Muscle of leg (tissue), 11 donors: ENCODE measurements around the gene DMRTB1. TPM values are rescaled to one million over a fixed set of nuclear protein-coding genes. Genes with fewer than 3 reads are reported as not detected.

Experiments used
- DNase-seq: peaks from one replicate; pipeline ENCODE4 v3.0.0; 2013
- H3K27ac ChIP-seq: one replicate; pipeline ENCODE4 v1.5.1; 2013; ENCODE audit warnings: mild to moderate bottlenecking, low read length, control low read depth
- H3K27me3 ChIP-seq: one replicate; pipeline ENCODE4 v1.6.1; 2013; ENCODE audit warnings: low read length; ENCODE audit not compliant: control insufficient read depth, insufficient read depth
- H3K36me3 ChIP-seq: one replicate; pipeline ENCODE4 v1.6.1; 2013; ENCODE audit warnings: low read length; ENCODE audit not compliant: control insufficient read depth, insufficient read depth
- H3K4me1 ChIP-seq: one replicate; pipeline ENCODE4 v1.6.1; 2013; ENCODE audit warnings: low read length; ENCODE audit not compliant: control insufficient read depth, insufficient read depth
- H3K4me3 ChIP-seq: one replicate; pipeline ENCODE4 v1.5.1; 2013; ENCODE audit warnings: low read length, control low read depth
- H3K9me3 ChIP-seq: replicated peaks from 2 replicates; pipeline ENCODE4 v1.6.1; 2013; ENCODE audit warnings: low read depth, low read length; ENCODE audit not compliant: control insufficient read depth
- WGBS: methylation state at CpG from one replicate; pipeline ENCODE4 v1.1.5; 2013; ENCODE audit warnings: missing lambda C conversion rate; ENCODE audit not compliant: insufficient coverage; 5-methylcytosine and 5-hydroxymethylcytosine counted together
- polyA plus RNA-seq, 8 donors: library from polyadenylated mRNA; unstranded; fragments of 120-200 nt; gene quantifications; one replicate each; pipeline versions ENCODE4 v1.2.1 to v1.2.3, GENCODE V29; 2013; ENCODE audit warnings: inconsistent platforms in 1 of 8, low replicate concordance in 1 of 8; ENCODE audit not compliant: insufficient read length in 8 of 8, insufficient read depth in 1 of 8
- total RNA-seq: library from RNA; stranded (reverse); fragments of 120-200 nt; gene quantifications from one replicate; pipeline ENCODE4 v1.2.4, GENCODE V29; 2013

Gene DMRTB1
- total and polyA plus RNA-seq, 9 donors = not detected

DNA sequence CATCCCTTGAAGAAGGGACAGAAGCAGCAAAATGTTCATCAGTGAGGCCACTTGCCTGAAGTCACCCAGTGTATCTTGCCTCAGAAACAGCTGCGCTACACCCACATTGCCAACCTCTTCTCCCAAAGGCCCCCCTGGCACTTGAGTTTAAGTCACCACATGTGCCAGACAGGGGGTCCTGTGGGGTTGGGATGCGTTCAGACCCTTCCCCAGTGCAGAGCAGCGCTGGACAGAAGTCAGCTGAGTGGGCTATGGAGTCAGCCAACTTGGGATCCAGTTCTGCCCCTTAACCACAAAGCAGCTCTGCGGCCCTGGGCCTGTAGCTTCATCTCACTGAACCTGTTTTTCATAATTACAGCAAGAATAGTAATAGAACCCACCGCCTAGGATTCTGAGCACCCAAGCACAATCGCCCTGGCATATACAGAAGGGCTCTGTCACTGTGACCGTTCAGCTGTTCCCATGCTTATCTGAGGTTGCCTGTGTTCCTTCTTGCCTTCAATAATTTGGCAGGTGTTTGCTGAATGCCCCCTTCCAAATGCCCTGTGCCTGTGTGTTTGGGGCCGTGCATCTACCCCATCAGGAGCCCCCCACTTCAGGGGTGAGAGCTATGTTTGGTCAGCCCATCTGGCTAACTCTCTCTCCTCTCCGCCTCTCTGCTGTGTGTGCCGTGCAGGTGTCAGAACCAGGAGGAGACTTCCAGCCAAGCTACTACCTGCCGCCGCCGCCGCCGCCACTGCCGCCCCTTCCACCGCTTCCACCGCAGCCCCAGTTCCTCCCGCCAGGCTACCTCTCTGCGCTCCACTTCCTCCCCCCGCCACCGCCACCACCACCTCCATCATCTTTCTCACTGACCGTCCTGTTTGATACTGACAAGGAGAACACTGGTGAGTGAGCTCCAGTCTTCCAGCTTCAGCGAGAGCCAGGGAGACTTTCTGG lies 5.0 kb downstream of the DMRTB1 start:
- H3K27me3 ChIP-seq = no peaks in the 10 kb centered on the region
- H3K27ac ChIP-seq = no peak overlapping the region
- no peaks in the 10 kb centered on the region for H3K9me3 ChIP-seq
- no peak overlapping the region for H3K4me3 ChIP-seq
- H3K36me3 ChIP-seq = no peaks in the 10 kb centered on the region
- no peaks in the 10 kb centered on the region for H3K4me1 ChIP-seq
- DNase-seq = no peak
- WGBS = 77% methylated on average over 11 of the region's 24 CpGs

DNA sequence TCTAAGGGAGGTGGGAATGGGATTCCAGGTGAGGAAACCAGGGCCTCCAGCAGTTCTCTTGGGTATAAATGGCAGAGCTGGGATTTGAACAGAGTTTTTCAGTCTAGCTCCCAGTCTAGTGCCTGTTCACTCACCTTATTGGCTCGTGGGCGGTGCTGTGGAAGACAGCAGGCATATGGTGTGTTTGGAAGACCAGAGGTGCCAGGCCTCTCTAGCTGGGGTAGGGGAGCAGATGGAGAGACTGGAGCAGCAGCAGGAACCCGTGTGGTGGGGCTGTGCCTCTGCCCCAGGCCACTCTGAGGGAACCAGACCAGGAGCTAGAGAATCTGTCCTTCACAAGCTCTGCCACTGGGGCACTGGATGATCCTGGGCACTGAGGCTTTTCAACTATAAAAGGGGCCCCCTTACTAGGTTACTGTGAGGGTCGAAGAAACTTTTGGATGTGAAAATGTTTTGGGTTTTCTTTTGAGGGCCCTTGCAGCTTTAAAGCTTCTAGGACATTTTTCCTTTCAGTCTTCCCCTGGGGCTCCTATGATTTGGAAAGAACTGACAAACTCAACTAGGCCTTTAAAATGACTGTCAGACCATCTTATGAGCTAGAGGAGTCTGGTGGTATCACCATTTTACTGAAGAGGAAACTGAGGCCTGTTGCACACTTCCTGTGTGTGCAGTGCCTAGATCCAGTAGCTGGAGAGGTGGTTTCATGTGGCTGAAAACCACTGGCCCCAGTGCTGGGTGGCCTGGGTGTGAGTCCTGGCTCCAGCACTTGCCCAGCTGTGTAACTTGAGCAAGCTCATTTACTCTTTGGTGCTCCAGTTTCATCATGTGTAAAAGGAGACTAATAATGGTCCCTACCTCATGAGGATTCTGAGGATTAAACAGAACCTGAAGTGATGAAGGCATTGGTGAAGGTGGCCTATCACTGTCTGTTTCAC lies 6.1 kb downstream of the DMRTB1 start:
- H3K27ac ChIP-seq = no peak overlapping the region
- H3K27me3 ChIP-seq = no peaks in the 10 kb centered on the region
- no CpG with 5 or more reads among the region's 4 CpGs for WGBS
- H3K4me3 ChIP-seq = no peak overlapping the region
- peak; percentile 24 for DNase-seq
- H3K9me3 ChIP-seq = no peaks in the 10 kb centered on the region
- H3K4me1 ChIP-seq = no peaks in the 10 kb centered on the region
- H3K36me3 ChIP-seq = no peaks in the 10 kb centered on the region

DNA sequence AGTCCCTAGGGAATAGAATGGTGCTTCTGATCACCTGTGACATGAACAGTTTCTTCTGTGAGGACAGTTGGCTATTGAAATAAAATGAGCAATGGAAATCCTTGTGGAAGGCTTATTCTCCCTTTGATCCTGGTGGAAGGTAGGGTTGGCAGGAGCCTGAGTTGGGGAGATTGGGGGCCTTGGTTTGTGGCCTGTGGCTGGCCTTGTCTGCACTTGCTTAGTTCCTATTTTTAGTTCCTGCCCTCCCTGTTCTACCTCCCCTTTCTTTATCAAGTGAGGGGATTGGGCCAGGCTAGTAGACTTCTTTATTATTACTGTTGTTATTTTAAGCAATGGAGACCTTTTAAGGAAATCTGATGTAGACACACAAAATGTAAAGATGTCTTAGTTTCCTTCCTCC lies 8.2 kb downstream of the DMRTB1 start:
- Histone ChIP-seq H3K4me1 (peaks cover 2% of the 10 kb centered on the region), H3K9me3 (no peaks in the 10 kb centered on the region), H3K4me3 (no peak overlapping the region), H3K36me3 (no peaks in the 10 kb centered on the region), H3K27ac (no peak overlapping the region), H3K27me3 (peaks cover 2% of the 10 kb centered on the region)
- DNase-seq = no peak

DNA sequence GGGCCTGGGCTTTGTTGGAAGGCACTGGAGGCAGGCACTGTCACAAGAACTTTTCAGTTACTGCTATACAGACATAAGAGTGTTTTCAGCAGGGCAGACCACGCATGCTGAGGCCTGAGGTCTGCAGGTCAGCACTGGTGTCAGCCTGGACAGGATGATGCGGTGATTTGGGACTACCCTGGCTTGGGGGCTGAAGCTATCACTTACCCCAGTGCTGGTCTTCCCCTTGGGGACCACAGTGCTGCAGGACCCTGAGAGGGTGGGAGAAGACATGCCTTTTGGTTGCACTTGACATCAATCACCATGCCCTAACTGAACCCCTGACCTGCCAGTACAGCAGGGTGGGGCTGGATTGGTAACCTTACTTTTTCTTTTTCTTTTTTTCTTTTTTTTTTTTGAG lies 9.2 kb downstream of the DMRTB1 start:
- Histone ChIP-seq H3K27me3 (peaks cover 2% of the 10 kb centered on the region), H3K9me3 (no peaks in the 10 kb centered on the region), H3K4me1 (peaks cover 2% of the 10 kb centered on the region), H3K27ac (no peak overlapping the region), H3K4me3 (no peak overlapping the region), H3K36me3 (no peaks in the 10 kb centered on the region)
- DNase-seq = no peak
- 95% methylated on average over 2 of the region's 2 CpGs for WGBS

DNA sequence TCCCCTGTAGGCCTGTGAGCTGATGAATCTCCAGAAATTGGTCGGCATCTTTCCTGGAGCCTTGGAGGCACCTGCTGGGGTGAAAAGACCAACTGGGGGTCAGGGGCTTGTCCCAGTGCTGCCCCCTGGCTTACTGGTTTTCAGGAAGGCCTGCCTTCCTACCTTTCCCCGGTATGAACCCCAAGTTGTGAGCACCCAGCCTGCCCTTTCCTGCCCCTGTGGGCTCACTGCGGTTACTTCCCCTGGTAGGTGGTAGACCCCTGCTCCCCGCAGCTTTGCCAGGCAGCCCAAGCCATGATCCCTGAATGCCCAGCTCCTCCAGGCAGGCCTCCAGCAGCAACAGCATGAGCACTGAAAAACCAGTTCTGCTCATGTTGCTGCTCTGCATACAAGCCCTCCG lies 10.2 kb downstream of the DMRTB1 start:
- DNase-seq = no peak
- H3K27ac ChIP-seq = no peak overlapping the region
- H3K4me1 ChIP-seq = peaks cover 2% of the 10 kb centered on the region
- no peak overlapping the region for H3K4me3 ChIP-seq
- H3K9me3 ChIP-seq = no peaks in the 10 kb centered on the region
- H3K27me3 ChIP-seq = peaks cover 2% of the 10 kb centered on the region
- no peaks in the 10 kb centered on the region for H3K36me3 ChIP-seq
- 82% methylated on average over 5 of the region's 5 CpGs for WGBS

DNA sequence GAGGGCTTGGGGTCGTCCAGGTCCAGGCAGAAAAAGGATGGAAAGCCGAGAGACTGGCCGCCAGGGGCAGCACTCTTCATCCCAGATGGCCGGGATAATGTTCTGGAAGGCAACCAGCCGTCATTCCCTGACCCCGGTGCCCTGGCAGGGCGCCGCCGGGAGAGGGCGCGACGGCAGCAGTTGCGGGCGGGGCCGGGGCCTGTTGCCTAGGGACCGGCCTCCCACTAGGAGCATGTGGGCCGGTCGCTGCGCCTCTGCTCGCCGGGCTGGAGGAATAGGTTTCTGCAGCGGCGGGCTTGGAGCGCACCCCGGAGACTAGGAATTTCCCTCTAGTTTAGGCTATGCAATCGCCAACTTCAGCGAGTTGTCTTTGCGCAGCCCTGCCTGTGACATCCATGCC lies 11.0 kb downstream of the DMRTB1 start:
- peak; percentile 71 for DNase-seq
- Histone ChIP-seq H3K36me3 (no peaks in the 10 kb centered on the region), H3K9me3 (no peaks in the 10 kb centered on the region), H3K4me3 (no peak overlapping the region), H3K27me3 (peaks cover 2% of the 10 kb centered on the region), H3K4me1 (peaks cover 2% of the 10 kb centered on the region), H3K27ac (no peak overlapping the region)
- 6% methylated on average over 27 of the region's 28 CpGs for WGBS

DNA sequence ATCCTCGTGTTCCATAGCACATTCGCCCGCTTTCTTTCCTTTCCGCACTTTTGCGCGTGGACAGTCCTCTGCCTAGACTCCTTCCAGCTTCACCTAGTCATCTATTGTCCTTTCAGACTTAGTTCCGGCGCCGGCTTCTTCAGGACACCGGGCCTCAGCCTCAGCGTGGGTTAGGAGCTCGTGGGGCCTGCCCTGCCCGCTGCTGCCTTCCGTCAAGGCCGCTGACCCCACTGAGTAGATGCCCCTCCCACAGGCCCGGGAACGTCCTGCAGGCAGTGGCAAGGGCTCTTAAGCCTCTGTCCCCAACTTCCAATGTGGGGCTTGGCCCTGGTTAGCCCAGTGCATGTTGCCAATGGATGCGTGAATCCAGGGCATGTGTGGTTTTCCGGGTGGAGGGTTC lies 11.4 kb downstream of the DMRTB1 start:
- Histone ChIP-seq H3K4me3 (no peak overlapping the region), H3K27ac (no peak overlapping the region), H3K4me1 (peaks cover 2% of the 10 kb centered on the region), H3K36me3 (no peaks in the 10 kb centered on the region), H3K27me3 (peaks cover 2% of the 10 kb centered on the region), H3K9me3 (no peaks in the 10 kb centered on the region)
- WGBS = 64% methylated on average over 17 of the region's 19 CpGs
- no peak for DNase-seq

DNA sequence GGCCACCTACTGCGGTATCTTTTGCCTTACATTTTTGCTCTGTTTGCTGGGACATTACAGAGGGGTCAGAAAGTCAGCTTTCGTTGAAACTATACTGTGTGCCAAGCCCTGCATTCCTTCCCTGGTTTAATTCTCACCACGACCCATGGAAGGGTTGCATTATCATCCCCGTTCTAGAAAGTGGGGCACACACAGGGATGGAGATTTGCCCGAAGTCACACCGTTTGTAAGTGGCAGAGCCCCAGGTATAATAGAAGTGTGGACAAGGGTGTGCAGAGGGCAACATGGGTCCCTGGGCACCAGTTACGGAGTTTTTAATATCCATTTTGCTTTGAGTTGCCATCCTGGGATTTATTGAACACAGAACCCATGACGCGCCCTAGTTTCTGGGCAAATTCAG lies 11.8 kb downstream of the DMRTB1 start:
- WGBS = 94% methylated on average over 7 of the region's 9 CpGs
- Histone ChIP-seq H3K4me1 (peaks cover 2% of the 10 kb centered on the region), H3K4me3 (no peak overlapping the region), H3K27me3 (peaks cover 2% of the 10 kb centered on the region), H3K27ac (no peak overlapping the region), H3K9me3 (no peaks in the 10 kb centered on the region), H3K36me3 (no peaks in the 10 kb centered on the region)
- DNase-seq = no peak

DNA sequence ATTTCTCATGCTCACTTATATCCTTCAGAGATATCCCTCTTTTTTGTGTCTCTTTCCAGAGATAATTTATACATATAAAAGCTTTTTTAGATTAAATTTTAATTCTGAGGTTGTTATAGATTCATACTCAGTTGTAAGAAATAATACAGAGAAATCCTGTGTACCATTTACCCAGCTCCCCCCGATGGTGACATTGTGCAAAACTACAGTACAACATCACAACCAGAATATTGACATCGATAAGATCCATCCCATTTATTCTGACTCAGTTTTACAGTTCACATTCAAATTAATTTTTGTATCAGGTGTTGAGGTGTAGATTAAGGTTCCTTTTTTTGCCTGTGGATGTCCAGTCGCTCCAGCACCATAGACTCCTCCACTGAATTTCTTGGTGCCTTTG lies 14.3 kb downstream of the DMRTB1 start:
- WGBS = no CpG with 5 or more reads among the region's 3 CpGs
- DNase-seq = no peak
- Histone ChIP-seq H3K36me3 (no peaks in the 10 kb centered on the region), H3K27me3 (peaks cover 2% of the 10 kb centered on the region), H3K9me3 (no peaks in the 10 kb centered on the region), H3K4me1 (peaks cover 12% of the 10 kb centered on the region), H3K4me3 (no peak overlapping the region), H3K27ac (no peak overlapping the region)

DNA sequence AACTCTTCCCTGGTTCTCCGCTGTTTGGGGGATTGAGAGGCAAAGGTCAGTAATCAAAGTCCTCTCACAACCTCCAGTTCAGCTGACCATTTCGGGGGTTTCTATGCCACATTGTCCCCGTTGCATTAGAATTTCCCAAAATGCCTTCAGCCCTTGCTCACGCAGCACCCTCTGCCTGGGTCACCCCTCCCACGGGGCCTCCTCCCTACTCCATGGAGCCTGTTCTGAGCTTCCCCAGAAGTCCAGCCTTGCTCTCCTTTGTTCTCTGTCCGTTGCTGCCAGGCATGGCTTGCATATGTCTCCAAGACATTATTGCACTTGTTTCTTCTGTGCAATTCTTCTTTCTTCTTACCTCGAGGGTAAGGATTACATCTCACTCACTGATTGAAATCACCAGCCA lies 16.5 kb downstream of the DMRTB1 start:
- H3K27me3 ChIP-seq = peaks cover 2% of the 10 kb centered on the region
- DNase-seq = no peak
- WGBS = 68% methylated on average over 6 of the region's 7 CpGs
- H3K36me3 ChIP-seq = no peaks in the 10 kb centered on the region
- no peak overlapping the region for H3K27ac ChIP-seq
- H3K4me1 ChIP-seq = peaks cover 11% of the 10 kb centered on the region
- no peaks in the 10 kb centered on the region for H3K9me3 ChIP-seq
- H3K4me3 ChIP-seq = no peak overlapping the region
